Right ventricle myocardium superior (tissue), 1 donor: Measurements from ENCODE around the gene SASS6. TPM values are rescaled to one million over a fixed set of nuclear protein-coding genes. Genes with fewer than 3 reads are reported as not detected.
"Not testable (repeated sequence)": the region's sequence is repeated elsewhere in the genome, so short reads cannot be mapped to it uniquely, and the experiment has no call there.

Source experiments
- ATAC-seq: fragments of 200-7000 bp; cut with Tn5 transposase; one replicate; pipeline ENCODE4 v1.9.1; 2020; ENCODE audit warnings: mild to moderate bottlenecking; ENCODE audit not compliant: poor library complexity
- DNase-seq: peaks from one replicate; pipeline ENCODE4 v3.0.0-alpha.2; 2020
- intact Hi-C: fragments of 100-400 bp; cut with DNase I; formaldehyde crosslinking; loops from one replicate; pipeline ENCODE4 v1.11.2; 2022
- total RNA-seq: library from RNA; stranded (reverse); fragmentation: NEBNext Ultra II Directional; extraction: Animal tissue kit (Norgen Biotek cat#: 25700); gene quantifications from one replicate; pipeline ENCODE4 v1.2.1, GENCODE V29; 2021
- donor health status: DM: no; HTN: yes; CAD: no; lungs with severe emphysema.

The SASS6 gene
- total RNA-seq, 1 donor from 2014 or later: 1.6 TPM

DNA sequence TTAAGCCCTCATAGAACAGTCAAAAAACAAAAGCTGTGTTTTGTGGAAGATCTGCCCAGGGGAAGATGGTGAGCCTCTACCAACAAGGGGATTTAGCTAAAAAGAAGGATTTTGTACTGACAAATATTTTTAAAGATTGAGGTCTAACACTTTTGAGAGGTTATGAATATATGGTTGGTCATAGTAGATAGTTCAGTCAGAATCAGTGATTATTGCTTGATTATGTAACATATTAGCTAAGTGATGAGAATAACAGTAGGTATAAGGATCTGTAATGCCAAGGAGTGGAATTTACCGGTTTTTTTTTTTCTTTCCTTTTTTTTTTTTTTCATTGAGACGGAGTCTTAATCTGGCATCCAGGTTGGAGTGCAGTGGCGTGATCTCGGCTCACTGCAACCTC is 79.0 kb downstream of the SASS6 start:
- no peak for DNase-seq
- intact Hi-C loops: no loop called here
- no peak for ATAC-seq

DNA sequence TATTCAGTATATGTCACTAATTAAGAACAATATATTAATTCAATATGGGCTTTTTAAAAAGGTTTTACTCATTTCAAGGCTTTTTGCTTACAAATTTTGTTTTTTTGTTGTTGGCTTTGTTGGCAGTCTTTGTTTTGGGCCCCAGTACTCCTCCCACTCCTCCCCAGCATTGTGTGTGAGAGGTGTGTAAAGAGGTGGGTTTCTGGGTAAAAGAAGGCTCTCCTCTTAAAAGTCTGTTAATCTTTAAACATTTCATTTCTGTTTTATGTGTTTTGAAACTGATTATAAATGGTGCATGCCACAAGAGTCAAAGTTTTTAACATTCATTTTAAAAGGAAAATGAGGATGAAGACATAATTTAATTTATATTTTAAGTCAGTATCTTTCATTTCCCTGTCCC is 79.6 kb downstream of the SASS6 start:
- DNase-seq (no peak), ATAC-seq (no peak)
- intact Hi-C loops: no loop called here

DNA sequence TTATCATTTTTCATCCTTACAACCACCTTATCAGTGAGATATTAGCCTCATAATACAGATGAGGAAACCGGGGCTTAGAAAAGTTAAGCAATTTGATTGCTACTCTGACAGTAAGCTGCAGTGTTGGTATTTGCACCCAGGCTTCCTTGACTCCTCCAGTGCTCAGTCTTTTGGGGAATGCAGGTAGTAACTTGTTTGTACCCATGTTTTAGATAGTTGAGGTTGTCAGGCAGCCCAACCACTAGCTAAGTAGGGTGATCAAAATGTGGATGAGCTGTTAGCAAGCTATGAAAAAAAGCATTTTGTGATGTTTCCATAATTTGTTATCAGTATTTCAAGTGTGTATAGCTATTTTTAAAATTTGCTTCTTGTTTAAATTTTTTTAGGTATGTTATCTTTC is 80.8 kb downstream of the SASS6 start:
- no peak for DNase-seq
- ATAC-seq: no peak
- intact Hi-C loops: no loop called here

DNA sequence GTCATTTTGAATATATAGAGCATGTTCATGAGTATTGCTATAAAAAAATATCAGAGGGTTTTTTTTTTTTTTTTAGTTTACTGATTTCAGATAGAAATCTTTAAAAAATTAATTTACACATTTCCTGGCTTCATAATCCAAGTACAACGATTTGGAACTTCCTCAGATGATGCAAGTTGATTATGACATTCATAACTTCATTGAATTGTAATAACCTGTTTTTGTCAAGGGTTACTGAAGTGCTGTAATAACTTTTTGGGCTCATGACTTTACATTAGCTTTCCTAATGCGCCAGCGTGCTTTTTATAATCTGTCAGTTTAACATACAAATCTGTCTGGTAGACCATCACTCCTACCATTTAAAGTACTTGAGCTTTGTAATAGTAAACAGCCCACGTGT is 81.3 kb downstream of the SASS6 start:
- intact Hi-C loops: no loop called here

DNA sequence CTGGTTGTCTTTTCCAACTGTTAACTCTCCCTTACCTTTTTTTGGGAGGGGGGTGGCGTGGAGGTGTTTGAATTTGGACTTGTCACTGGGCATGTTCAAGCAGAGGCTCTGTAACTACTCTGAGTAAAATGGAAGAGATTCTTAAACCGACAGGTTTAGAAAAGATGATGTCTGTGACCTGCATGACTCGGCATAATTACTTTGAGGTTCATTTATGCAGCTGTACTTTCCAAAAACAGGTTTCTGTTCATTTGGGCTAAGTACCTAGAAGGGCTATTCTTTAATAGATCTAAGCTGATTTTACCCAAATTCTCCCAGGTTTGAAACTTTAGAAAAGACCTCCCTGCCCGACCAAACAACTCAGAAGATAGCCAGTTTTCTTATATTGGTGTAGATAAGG is 82.6 kb downstream of the SASS6 start:
- no peak for DNase-seq
- intact Hi-C loops: no loop called here
- ATAC-seq: no peak

More for the DNA sequence above, 81.3 kb downstream of the SASS6 start:
- DNase-seq (no peak), ATAC-seq (no peak)

DNA sequence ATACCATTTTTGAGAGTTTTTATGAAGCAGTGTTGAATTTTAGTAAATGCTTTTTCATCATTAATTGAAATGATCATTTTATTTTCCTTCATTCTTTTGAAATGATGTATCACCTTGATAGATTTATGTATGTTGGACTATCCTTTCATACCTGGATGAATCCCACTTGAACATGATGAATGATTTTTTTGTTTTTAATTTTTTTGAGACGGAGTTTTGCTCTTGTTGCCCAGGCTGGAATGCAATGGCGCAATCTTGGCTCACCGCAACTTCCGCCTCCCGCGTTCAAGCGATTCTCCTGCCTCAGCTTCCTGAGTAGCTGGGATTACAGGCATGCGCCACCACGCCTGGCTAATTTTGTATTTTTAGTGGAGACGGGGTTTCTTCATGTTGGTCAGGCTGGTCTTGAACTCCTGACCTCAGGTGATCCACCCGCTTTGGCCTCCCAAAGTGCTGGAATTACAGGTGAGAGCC is 85.5 kb downstream of the SASS6 start:
- ATAC-seq, intact Hi-C loops: not testable (repeated sequence)
- peak; percentile 56 for DNase-seq

DNA sequence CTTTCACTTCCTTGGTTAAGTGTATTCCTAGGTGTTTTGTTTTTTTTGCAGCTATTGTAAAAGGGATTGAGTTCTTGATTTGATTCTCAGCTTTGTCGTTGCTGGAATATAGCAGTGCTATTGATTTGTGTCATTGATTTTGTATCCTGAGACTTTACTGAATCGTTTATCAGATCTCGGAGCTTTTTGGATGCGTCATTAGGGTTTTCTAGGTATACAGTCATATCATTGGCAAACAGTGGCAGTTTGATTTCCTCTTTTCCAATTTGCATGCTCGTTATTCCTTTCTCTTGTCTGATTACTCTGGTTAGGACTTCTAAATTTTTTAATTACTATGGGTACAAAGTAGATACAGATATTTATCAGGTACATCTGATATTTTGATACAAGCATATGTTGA is 87.5 kb downstream of the SASS6 start:
- intact Hi-C loops: no loop called here
- ATAC-seq: no peak
- DNase-seq: no peak

DNA sequence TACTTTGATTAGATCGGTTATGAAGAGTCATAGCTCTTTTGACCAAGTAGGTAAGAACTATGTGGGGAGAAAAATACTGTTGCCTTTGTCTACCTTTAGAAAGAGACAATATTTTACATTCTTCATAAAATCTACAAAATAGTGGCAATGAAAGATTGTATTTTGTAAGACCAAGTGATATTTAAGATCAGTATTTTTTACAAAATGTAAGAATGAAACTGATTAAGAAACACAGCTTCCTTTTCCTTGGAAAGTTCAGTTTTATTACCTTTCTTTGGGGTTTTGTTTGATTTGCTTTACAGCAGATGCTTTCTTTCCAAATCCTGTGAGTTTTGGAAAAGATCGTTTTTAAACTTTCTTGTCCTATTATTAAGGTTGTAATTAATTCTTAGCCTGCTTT is 93.1 kb downstream of the SASS6 start:
- intact Hi-C loops: no loop called here
- DNase-seq: no peak
- no peak for ATAC-seq

DNA sequence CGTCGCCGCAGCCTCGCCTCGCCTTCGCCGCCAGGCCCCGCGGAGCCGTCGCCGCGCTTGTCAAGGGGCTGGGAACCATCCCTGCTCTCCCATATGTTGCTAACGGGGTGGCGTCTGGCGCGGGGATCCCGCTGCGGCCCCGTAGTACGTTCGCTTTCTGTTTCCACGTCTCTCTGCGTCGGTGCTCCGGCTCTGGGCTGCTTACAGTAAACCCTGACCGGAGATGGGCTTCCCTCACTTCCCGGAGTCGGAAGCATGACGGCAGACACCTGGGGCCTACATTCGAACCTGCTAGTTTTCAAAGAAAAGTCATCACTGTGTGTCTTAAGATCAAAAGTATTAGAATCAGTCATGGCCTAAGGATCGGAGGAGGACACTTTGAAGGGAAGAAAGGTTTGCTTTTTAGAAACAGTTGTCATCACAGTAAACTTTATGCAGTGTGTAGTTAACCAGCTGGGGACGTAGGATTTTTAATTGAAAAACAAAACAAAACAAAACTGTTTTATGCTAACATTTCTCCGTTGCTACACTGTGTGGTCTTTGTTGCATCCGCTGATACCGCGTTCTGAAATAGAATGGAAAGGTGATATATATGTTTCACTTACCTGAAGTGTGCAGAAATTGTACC is 94.0 kb downstream of the SASS6 start:
- ATAC-seq (no peak), DNase-seq (peak; percentile 77)
- intact Hi-C loops: no loop called here

DNA sequence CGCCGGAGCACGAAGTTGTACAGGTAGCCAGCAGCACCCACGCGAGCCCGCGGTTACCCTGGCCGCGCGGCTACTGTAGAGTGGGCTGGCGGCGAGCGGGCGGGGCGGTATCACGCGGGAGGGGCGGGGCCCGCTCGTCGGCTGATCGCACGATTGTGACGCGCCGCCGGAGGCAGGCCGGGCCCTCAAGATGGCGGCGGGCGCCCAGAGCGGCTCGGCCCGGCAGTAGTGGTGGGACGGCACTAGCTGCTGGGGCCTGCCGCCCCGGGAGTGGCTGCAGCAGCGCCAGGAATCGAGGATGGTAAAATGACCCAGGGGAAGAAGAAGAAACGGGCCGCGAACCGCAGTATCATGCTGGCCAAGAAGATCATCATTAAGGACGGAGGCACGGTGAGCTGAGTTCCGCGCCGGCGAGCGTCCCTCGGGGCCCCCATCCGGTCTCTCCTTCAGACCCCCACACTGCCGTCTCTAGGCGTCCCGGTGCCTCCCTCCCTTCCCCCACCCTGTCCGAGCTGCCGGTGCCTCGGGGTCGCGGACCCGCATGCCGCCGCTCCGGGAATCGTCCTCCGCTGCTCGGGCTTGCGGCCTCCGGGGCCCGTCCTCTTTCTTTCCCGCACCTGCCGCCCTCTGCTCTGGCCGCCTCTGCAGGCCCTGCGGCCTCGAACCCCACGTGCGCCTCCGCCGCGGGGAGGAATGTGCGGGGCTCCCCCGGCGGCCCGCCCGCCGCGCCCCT is 94.6 kb downstream of the SASS6 start:
- DNase-seq: peak; percentile 95
- intact Hi-C loops: no loop called here
- ATAC-seq: peak; percentile 100

DNA sequence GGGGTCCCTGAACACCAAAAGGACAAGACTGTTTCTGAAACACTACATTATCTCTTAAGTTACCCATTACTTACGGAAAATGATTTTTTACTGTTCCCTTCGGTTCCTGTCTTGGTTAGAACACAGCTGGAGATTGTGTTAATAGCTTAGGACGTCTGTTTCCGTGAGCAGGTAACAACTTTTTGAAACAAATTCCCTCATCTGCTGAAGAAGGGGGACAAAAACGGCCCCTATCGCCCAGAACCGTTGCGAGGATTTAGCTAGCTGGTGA is 95.1 kb downstream of the SASS6 start:
- ATAC-seq (no peak), DNase-seq (no peak)
- intact Hi-C loops: no loop called here

DNA sequence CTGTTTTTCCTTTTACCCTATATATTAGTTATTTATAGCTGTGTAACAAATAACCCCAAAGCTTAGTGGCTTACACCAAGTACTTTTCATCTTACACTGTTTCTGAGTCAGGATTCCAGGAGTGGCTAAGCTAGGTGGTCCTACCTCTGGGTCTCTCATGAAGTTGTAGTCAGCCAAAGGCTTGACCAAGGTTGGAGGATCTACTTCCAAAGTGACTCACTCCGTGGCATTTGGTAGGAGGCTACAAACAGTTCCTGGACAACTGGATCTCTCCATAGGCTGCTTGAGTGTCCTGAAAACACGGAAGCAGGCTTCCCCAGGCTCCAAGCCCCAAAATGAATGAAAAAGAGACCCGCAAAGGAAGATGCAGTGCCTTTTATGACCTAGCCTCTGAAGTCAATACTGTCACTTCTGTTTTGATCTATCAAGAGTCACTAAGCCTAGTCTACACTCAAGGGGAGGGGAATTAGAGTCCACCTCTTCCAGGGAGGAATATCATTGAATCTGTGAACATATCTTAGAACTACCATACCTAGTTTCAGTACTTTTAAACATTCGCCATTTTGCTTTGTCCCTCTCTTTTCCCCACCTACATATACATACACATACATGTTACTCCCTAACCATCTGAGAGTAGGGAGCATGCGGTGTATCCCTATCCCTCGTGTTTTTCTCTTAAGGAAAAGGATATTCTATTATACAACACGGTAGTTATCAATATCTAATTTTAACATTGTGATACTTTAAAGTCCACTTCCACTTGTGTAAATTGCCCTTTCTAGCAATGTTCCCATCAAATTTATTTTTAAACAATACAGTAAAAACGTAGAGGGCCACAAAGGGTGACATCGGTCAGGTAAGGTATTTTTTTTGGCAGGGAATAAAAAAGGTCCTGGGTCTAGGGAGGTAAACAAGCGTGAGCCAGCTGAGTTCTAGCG is 95.7 kb downstream of the SASS6 start:
- ATAC-seq (peak; percentile 1), DNase-seq (no peak)
- intact Hi-C loops: no loop called here

DNA sequence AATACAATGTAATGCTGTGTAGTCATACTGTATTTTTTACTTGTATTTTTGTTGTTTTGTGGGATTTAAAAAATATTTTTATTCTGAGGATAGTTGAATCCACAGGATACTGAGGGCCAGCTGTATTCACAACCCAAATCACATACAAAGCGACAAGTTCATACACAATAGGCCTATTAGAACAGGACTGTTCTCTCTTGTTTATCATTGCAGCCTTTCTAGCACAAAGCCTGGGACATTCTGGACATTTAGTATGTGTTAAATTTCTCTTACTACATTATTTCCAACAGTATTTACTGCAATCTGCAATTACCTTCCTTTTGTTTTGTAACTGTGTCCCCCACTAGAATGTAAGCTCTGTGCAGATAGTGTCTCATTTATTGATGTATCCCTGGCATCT is 97.5 kb downstream of the SASS6 start:
- DNase-seq: no peak
- intact Hi-C loops: no loop called here
- no peak for ATAC-seq

DNA sequence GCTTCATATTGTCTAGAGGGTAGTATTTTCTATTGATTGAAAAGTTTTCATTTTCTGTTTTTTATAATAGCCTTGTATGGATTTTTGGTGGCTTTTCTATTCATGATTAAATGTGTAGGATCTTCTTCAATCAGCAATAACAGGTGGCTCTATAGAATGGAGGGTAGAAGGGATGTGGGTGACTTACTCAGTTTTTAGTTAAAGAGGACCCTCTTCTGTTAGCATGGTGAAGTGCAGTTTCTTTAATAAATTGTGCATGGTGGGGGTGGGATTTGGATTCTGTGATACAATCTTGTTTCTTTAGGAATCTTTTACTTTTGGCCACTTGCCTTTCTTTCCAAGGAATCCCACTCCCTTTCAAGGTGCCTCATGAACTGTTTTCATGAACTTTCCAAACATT is 98.3 kb downstream of the SASS6 start:
- intact Hi-C loops: no loop called here
- no peak for ATAC-seq
- DNase-seq: no peak

Other genes starting within 250 kb of the SASS6 start
- gene SLC35A3, start 162.9 kb downstream of the SASS6 start, total RNA-seq: 7.7 TPM
- gene TRMT13, start 233 bp upstream of the SASS6 start, total RNA-seq: 5.3 TPM
- 187 TPM for gene LRRC39, start 45.3 kb upstream of the SASS6 start, total RNA-seq
- 33.2 TPM for gene DBT, start 116.9 kb upstream of the SASS6 start, total RNA-seq
- gene RTCA, start 133.3 kb upstream of the SASS6 start, total RNA-seq: 41.5 TPM
- 3.6 TPM for gene CDC14A, start 219.6 kb upstream of the SASS6 start, total RNA-seq